ENCODE measurements around the gene SSTR3. TPM values are rescaled to one million over a fixed set of nuclear protein-coding genes. Genes with fewer than 3 reads are reported as not detected.
"Not testable (repeated sequence)": the region's sequence is repeated elsewhere in the genome, so short reads cannot be mapped to it uniquely, and the experiment has no call there.

The SSTR3 gene
- total RNA-seq, 1 experiment from 2014 or later = not detected

DNA sequence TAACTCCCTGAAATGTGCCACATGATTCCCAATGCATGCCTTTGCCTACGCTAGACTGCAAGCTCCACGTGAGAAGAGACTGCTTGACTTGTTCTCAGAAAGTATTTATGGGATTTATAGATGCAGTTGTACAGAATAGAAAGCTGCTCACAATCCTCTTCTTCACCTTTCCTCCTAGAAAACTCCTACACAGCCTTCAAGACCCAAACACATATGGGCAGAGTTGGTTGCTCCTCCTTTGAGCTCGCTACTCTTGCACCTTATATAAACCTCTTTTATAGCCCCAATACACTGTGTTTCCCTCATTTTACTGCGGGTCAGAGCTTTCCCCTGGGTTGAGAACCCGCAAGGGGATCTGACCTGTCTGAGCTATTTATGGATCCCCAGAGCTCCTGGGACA, 40.6 kb downstream of the SSTR3 start:
- no peak for DNase-seq (ENCODE audit: low spot score)
- ChIA-PET POLR2A (ENCODE audit: low non-redundant PET) (no interaction called here), CTCF (no interaction called here)
- intact Hi-C loops (cut with micrococcal nuclease; ENCODE audit: unreplicated experiment) = no loop called here
- H3K4me3 ChIP-seq (ENCODE audit: low read depth, low read length, poor library complexity, severe bottlenecking) = no peak overlapping the region
- no peak for TF ChIP-seq EZH2 (IDR thresholded peaks at IDR 0.05; ENCODE audit: borderline replicate concordance, low read depth, low read length, poor library complexity, severe bottlenecking)
- TF ChIP-seq CTCF (conservative IDR thresholded peaks at IDR 0.05; ENCODE audit: low read depth, low read length) = no peak
- no peaks in the 10 kb centered on the region for H3K36me3 ChIP-seq (ENCODE audit: insufficient read depth, low read length, poor library complexity, severe bottlenecking)
- no peaks in the 10 kb centered on the region for H3K27me3 ChIP-seq (replicated peaks; ENCODE audit: insufficient read depth, low read depth, low read length, poor library complexity)
- BruUV-seq (replicated peaks) = no TSS peak
- H3K4me1 ChIP-seq (ENCODE audit: insufficient read depth, low read length, poor library complexity, severe bottlenecking) = no peaks in the 10 kb centered on the region
- no peak overlapping the region for H3K27ac ChIP-seq (ENCODE audit: low read depth, low read length, poor library complexity, severe bottlenecking)
- H3K9me3 ChIP-seq (ENCODE audit: low read depth, low read length, poor library complexity, severe bottlenecking) = no peaks in the 10 kb centered on the region

GRCh38 chr22:37170689-37171405, 41.4 kb downstream of the SSTR3 start:
- H3K27me3 ChIP-seq (replicated peaks; ENCODE audit: insufficient read depth, low read depth, low read length, poor library complexity); H3K36me3 ChIP-seq (ENCODE audit: insufficient read depth, low read length, poor library complexity, severe bottlenecking); DNase-seq (ENCODE audit: low spot score); H3K9me3 ChIP-seq (ENCODE audit: low read depth, low read length, poor library complexity, severe bottlenecking); H3K4me3 ChIP-seq (ENCODE audit: low read depth, low read length, poor library complexity, severe bottlenecking); POLR2A ChIA-PET (ENCODE audit: low non-redundant PET); H3K4me1 ChIP-seq (ENCODE audit: insufficient read depth, low read length, poor library complexity, severe bottlenecking); intact Hi-C loops (cut with micrococcal nuclease; ENCODE audit: unreplicated experiment); H3K27ac ChIP-seq (ENCODE audit: low read depth, low read length, poor library complexity, severe bottlenecking); CTCF ChIA-PET; BruUV-seq (replicated peaks): not testable (repeated sequence)

DNA sequence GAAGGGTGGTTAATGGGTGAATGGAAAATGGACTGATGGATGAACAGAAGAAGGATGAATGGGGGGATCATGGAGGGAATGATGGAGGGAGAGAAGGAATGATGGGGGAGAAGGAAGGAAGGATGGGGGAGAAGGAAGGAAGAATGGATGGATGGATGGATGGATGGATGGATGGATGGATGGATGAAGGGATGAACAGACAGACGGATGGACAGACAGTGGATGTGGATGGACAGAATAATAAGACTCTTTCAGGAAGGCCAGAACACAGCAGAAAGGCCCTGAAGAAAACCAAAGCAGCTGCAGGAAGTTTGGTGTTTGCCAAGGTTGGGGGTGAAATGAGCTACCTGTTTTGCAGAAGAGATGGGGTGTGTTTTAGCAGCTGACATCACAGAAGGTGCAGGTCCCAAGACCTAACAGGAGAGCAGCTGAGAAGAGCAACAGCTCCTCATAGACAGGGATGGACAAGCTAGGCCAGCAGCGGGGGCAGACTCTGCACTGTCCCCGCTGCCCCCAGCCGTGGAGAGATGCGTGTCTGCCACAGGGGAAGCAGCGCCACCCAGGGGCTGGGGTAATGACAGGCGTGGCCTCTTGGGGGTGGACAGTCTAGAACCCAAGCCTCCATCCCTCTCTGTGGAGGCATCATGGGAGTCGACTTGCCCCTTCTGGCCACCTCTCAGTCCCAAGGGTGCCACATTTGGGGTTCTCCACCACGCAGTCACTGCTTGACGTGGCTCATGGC, 42.2 kb downstream of the SSTR3 start:
- TF ChIP-seq EZH2 (IDR thresholded peaks at IDR 0.05; ENCODE audit: borderline replicate concordance, low read depth, low read length, poor library complexity, severe bottlenecking) (no peak), CTCF (conservative IDR thresholded peaks at IDR 0.05; ENCODE audit: low read depth, low read length) (no peak)
- Histone ChIP-seq H3K27ac (ENCODE audit: low read depth, low read length, poor library complexity, severe bottlenecking) (no peak overlapping the region), H3K4me3 (ENCODE audit: low read depth, low read length, poor library complexity, severe bottlenecking) (no peak overlapping the region), H3K4me1 (ENCODE audit: insufficient read depth, low read length, poor library complexity, severe bottlenecking) (no peaks in the 10 kb centered on the region), H3K36me3 (ENCODE audit: insufficient read depth, low read length, poor library complexity, severe bottlenecking) (no peaks in the 10 kb centered on the region), H3K9me3 (ENCODE audit: low read depth, low read length, poor library complexity, severe bottlenecking) (no peaks in the 10 kb centered on the region), H3K27me3 (replicated peaks; ENCODE audit: insufficient read depth, low read depth, low read length, poor library complexity) (no peaks in the 10 kb centered on the region)
- DNase-seq (ENCODE audit: low spot score) = no peak
- intact Hi-C loops (cut with micrococcal nuclease; ENCODE audit: unreplicated experiment) = loop anchor here (10.0 kb wide), 1 partner anchor 95 kb away; no protein-coding TSS in a partner anchor
- BruUV-seq (replicated peaks) = no TSS peak
- ChIA-PET CTCF (no interaction called here), POLR2A (ENCODE audit: low non-redundant PET) (no interaction called here)
